HG03064 (cell line): ENCODE measurements around the gene GIPC1.
"Not testable (repeated sequence)": the region's sequence is repeated elsewhere in the genome, so short reads cannot be mapped to it uniquely, and the experiment has no call there.

Experiments used
- ATAC-seq: cut with Tn5 transposase; IDR thresholded peaks from one replicate; pipeline ENCODE4 v1.9.1; 2021; ENCODE audit warnings: low read depth; ENCODE audit not compliant: unreplicated experiment

The GIPC1 gene, protein sequence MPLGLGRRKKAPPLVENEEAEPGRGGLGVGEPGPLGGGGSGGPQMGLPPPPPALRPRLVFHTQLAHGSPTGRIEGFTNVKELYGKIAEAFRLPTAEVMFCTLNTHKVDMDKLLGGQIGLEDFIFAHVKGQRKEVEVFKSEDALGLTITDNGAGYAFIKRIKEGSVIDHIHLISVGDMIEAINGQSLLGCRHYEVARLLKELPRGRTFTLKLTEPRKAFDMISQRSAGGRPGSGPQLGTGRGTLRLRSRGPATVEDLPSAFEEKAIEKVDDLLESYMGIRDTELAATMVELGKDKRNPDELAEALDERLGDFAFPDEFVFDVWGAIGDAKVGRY

GRCh38 chr19:14496029-14496833 lies at the start of gene GIPC1:
TSS of gene GIPC1 (minus strand) at chr19:14496127. CDS start at chr19:14482976, 13,151 bp downstream.
- ATAC-seq = no peak

- ATAC-seq = no peak
These were observed 49.8 kb upstream of the GIPC1 start for GRCh38 chr19:14545716-14546082.

DNA sequence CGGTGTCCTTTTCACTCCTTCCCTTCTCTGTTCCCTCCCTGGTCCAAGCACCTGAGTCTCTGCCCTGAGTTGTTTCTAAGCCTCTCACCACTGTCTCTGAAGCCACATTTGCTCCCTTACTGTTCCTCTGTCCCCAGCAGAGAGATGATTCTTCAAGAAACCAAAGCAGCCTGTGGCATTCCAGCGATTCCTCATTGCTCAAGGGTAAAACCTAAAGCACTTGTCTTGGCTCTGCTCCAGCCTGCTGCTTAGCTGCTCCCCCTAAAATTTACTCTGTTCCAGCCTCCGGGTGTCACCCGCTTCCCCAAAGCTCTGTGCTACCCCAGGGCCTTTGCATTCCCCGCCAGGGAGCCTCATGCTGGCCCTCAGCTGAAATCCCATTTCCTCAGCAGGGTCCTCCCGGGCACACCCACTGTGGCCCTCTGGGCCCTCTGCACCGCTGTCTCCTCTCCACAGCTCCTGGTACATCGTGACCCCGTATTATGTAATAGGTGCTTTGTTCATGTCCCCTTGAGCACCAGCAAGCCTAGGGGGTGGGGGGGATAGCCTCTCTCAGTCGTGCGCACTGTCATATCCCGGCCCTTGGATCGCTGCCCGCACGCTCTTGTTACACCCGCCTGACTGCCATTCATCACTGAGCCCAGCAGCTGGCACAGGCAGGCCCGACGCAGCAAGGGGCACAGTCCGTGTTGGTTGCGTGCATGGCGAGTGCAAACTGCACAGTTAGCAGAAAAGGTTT lies 49.2 kb upstream of the GIPC1 start:
- no peak for ATAC-seq

DNA sequence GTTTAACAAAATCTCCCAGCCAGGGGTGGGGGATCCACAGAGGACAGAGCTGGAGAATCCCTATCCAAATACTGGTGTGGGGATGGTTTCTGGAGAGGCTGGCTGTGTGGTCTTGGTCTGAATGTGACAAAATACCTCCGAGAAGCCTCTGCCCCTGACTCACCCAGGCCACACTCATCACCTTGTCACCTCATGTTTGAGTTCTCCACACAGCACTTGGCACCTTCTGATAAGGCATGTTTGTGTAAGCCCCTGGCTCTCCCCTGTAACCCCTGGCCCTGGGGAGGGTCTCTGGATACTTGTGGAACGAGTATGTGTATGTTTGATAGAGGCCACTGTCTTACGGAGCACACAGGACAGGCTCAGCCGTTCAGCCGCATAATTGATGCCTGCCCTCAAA lies 48.1 kb upstream of the GIPC1 start:
- no peak for ATAC-seq

- ATAC-seq = no peak
These were observed 46.9 kb upstream of the GIPC1 start for GRCh38 chr19:14542711-14543328.

GRCh38 chr19:14541979-14542378 lies 46.1 kb upstream of the GIPC1 start:
- not testable (repeated sequence) for ATAC-seq

GRCh38 chr19:14540741-14541525 lies 45.0 kb upstream of the GIPC1 start:
- no peak for ATAC-seq

GRCh38 chr19:14536926-14537692 lies 41.2 kb upstream of the GIPC1 start:
- no peak for ATAC-seq

- no peak for ATAC-seq
These were observed 37.5 kb upstream of the GIPC1 start for GRCh38 chr19:14533450-14533849.

- no peak for ATAC-seq
These were observed 34.6 kb upstream of the GIPC1 start for GRCh38 chr19:14530506-14530905.

- no peak for ATAC-seq
These were observed 34.0 kb upstream of the GIPC1 start for GRCh38 chr19:14530005-14530348.

DNA sequence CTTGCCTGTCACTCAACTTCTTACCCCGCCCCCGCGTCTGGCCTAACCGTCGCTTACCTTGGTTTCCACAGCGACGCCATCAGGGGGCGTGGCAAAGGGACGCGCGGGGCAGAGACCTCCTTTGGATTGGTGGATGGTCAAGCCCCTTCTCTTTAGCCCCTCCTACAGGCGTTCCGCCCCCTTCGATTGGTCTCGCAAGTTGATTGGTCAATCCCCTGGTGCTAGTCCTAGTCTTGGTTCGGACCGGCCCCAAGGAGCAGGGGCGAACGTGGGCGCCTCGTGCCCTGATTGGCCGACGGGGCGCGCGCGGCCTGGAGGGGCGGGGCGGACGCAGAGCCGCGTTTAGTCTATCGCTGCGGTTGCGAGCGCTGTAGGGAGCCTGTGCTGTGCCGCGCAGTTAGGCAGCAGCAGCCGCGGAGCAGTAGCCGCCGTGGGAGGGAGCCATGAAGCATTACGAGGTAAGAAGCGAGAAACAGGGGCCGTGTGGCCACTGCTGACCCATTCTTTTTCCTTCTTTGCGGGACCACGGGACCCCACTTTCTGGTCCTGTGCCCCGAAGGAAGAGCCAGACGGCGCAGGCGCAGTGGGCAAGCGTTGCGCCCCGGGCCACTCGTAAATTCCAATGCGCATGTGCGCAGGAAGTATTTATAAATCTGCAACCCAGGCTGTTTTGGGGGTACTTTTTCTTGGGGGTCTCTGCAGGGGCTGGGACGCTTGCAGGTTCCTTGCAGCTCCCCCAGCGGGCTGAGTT lies 33.5 kb upstream of the GIPC1 start, which contains the start of gene TECR:
Gene TECR, plus strand, starts transcription at position 341 of the 751 bp plus-strand sequence. Its CDS starts 103 bp downstream, at position 444.
- peak; percentile 83 for ATAC-seq

DNA sequence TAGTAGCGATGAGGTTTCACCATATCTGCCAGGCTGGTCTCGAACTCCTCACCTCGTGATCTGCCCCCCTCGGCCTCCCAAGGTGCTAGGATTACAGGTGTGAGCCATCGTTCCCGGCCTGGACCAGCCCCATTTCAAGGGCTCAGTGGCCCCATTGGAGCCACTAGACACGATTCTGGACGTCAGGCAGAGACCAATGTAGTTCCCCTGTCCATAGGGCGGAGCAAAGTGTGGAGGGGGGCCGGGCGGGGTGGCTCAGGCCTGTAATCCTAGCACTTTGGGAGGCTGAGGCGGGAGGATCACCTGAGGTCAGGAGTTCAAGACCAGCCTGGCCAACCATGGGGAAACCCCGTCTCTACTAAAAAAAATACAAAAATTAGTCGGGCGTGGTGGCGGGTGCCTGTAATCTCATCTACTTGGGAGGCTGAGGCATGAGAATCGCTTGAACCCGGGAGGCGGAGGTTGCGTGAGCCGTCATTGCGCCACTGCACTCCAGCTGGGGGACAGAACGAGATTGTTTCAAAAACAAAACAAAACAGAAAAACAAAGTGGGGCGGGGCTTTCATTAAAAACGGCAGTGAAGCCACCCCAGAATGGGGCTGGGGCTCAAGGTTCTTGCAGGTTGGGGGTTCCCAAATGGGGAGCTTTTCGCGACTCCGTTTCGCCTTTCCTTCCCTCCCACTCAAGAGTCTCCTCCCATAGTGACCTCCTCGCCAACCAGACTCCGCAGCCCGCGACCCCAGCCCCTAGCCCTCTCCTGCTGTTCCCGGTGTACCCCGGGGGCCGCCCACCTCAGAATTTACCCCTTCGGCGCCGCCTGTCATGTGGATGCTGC lies 32.7 kb upstream of the GIPC1 start:
- no peak for ATAC-seq

DNA sequence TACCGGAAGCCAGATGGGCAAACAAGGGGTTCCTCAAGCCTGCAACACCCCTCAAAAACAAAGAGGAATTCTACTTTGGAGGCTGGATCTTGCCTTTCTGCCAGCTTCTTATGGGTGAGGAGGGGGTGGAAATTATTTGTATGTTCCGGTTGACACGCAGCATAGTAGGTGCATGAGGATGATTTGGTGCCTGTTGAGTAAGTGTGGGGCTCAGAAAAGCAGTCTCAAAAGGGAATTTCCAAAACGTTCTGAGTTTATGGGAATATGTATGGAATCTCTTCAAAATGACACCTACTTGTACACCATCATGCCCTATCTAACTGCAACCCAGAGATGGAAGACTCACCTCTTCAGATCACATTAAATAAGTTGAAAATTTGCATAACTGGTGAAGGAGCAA lies 30.5 kb upstream of the GIPC1 start:
- no peak for ATAC-seq

DNA sequence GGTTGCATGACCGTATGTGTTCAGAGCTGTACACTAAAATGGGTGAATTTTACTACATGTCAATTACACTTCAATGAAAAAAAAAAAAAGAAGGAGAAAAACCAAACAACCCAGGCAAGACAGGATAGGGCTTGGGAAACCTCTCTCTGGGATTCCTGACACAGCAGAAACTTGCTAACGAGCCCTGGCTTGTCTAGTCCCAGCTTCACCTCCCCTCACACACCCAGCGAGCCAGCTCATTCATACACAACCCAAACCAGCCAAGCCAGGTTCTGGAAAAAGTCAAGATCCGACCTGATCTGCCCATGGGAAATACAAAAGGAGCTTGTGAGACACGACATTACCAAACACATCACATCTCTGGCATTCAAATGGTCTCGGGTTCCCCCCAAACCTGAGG lies 29.8 kb upstream of the GIPC1 start:
- no peak for ATAC-seq

DNA sequence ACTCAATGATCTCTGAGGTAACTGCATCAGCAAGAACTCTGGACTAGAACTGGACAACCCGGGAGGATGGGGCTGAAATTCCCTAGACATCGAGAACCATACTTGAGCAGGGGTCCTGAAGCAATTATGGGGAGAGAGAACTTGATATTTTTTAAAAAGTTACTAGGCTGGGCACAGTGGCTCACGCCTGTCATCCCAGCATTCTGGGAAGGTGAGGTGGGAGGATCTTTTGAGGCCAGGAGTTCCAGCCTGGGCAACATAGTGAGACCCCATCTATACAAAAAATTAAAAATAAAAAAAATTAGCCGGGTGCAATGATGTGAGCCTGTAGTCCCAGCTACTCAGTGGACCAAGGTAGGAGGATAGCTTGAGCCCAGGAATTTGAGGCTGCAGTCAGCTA lies 24.6 kb upstream of the GIPC1 start:
- no peak for ATAC-seq

DNA sequence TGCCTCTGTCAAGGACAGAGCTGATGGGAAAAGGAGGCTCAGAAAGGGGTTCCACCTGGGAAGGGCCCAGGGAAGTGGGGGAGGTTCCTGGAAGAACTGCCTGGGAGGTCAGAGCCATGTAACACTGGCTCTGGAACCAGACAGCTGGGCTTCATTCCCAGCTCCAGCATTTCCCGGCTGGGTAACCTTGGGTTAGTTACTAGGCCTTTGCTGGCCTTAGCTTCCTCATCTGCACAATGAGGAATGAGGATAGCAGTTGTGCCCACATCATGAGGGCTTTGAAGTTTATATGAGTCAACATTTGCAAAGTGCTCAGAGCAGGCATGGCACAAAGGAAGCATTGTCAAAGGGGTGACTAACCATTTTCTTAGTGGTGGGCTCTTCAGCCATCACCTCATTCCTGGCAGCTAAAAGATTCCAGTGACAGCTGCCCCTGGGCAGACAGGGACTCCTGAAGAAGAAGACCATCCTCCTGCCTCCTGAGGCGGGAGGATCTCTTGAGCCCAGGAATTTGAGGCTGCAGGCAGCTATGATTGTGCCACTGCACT lies 24.0 kb upstream of the GIPC1 start:
- ATAC-seq = no peak
